ENCODE results near the gene CDH24. TPM values are rescaled to one million over a fixed set of nuclear protein-coding genes. Genes with fewer than 3 reads are reported as not detected.

CDH24 gene
- total and polyA plus RNA-seq, 2 experiments from 2014 or later, result 4.4 to 17.8 TPM

- Histone ChIP-seq H2AFZ (no peak overlapping the region), H3K4me3 (no peak overlapping the region), H3K27me3 (ENCODE audit: insufficient read depth) (no peaks in the 10 kb centered on the region), H4K20me1 (replicated peaks; ENCODE audit: insufficient read depth) (peaks cover 34% of the 10 kb centered on the region), H3F3A (replicated peaks; ENCODE audit: low read depth) (no peaks in the 10 kb centered on the region; the same call in 1 of the 2 replicates), H3K4me1 (ENCODE audit: insufficient read depth) (peaks cover 6% of the 10 kb centered on the region; the same call in 1 of the 2 replicates), H3K9me2 (ENCODE audit: insufficient read depth) (no peaks in the 10 kb centered on the region), H3K79me2 (replicated peaks; ENCODE audit: insufficient read depth) (peaks cover 59% of the 10 kb centered on the region), H3K4me2 (no peak overlapping the region), H3K36me3 (ENCODE audit: insufficient read depth) (peaks cover 63% of the 10 kb centered on the region), H3K27ac (ENCODE audit: low read depth) (no peak overlapping the region)
- TF ChIP-seq CREB1 (CRISPR knock-in tag; IDR thresholded peaks at IDR 0.05; ENCODE audit: low read depth) (no peak), JUNB (IDR thresholded peaks at IDR 0.05; ENCODE audit: unreplicated experiment) (no peak), ZNF114 (CRISPR knock-in tag; IDR thresholded peaks at IDR 0.05) (no peak), STAT1 (IDR thresholded peaks at IDR 0.05; ENCODE audit: unreplicated experiment) (no peak), CTCF (conservative IDR thresholded peaks at IDR 0.05; ENCODE audit: low read depth in 2 of 2) (no peak), NANOG (IDR thresholded peaks at IDR 0.05; ENCODE audit: borderline replicate concordance) (no peak), ETS1 (IDR thresholded peaks at IDR 0.05) (no peak), REST (IDR thresholded peaks at IDR 0.05; ENCODE audit: unreplicated experiment) (no peak), EZH2phosphoT487 (IDR thresholded peaks at IDR 0.05; ENCODE audit: unreplicated experiment) (no peak), ZNF462 (CRISPR knock-in tag; IDR thresholded peaks at IDR 0.05) (no peak), EZH2 (IDR thresholded peaks at IDR 0.05; ENCODE audit: low read depth, unreplicated experiment) (no peak), POLR2AphosphoS5 (IDR thresholded peaks at IDR 0.05; ENCODE audit: low read depth) (no peak)
- no peak overlapping the region for H3K27ac Mint-ChIP-seq
- H3K27me3 Mint-ChIP-seq (ENCODE audit: insufficient read depth, low read depth, poor library complexity), result peaks cover 2% of the 10 kb centered on the region
- peaks cover 71% of the 10 kb centered on the region for H3K36me3 Mint-ChIP-seq (ENCODE audit: low read depth)
- no peaks in the 10 kb centered on the region; the same call in 2 of the 3 replicates for H3K4me1 Mint-ChIP-seq
- H3K9me3 Mint-ChIP-seq, result no peaks in the 10 kb centered on the region
- ATAC-seq (no peak), DNase-seq (ENCODE audit: low spot score) (no peak)
- H3K4me3 Mint-ChIP-seq, result no peak overlapping the region
Observed at GRCh38 chr14:23090254-23090636, 32.9 kb upstream of the CDH24 start.
